ENCODE results near the gene CNOT9.

The CNOT9 gene

DNA sequence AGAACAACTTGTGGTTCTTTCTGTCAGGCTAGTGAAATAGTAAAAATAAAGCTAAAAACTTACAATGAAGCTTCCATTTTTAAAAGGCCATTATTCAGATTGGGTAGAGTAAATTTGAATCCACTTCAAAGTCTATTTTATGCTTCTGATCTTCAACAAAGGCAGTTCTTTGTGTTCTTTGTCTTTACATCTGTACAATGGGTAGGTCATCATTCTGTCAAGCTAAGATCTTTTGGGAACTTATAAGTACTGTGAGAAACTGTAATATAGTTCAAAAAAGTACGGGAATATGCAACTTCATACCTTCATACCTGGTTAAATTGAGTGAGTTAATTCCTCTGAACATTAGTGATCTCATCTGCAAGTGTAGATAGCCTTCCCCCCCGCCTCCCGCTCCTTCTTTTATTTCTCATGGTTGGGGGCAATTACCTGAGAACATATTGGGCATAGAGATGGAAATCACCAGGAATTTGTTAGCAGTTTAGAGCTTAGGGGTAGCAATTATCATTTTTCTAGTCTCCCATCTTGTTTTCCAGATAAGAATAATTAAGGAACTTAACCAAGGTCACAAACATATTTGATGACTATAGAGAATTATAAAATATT is 9.7 kb downstream of the CNOT9 start:
- DNase-seq, result no peak

DNA sequence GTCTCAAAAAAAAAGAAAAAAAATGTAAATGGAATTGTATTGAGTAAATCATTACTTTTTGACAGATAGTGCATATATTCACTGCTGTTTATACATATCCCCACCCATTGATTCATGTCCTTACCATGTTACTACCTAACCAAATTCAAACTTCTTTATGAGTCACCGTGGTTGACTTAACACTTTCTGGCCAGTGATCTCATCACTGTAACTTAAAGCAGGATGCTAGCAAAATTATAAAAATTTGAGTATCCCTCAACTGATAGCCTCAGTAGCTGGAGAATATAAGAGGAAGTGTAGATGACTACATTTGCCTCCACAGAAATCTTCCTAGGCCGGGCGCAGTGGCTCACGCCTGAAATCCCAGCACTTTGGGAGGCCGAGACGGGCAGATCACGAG is 13.4 kb downstream of the CNOT9 start:
- no peak for DNase-seq

GRCh38 chr2:218583983-218584850 is 15.6 kb downstream of the CNOT9 start:
- no peak for DNase-seq

DNA sequence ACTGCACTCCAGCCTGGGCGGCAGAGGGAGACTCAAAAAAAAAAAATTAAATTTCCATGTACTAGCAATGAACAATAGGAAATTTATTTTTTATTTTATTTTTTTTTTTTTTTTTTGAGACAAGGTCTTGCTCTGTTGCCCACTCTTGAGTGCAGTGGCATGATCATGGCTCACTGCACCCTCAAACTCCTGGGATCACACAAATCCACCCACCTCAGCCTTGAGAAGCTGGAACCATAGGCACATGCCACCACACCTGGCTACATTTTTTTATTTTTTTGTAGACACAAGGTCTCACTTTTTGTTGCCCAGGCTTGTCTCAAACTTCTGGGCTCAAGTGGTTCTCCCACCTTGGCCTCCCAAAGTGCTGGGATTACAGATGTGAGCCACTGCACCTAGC is 16.9 kb downstream of the CNOT9 start:
- no peak for DNase-seq

GRCh38 chr2:218605432-218605831 is 36.8 kb downstream of the CNOT9 start:
- peak; percentile 99 for DNase-seq

GRCh38 chr2:218607436-218608115 is 38.9 kb downstream of the CNOT9 start, which contains the start of gene PLCD4:
Gene PLCD4 (plus strand): TSS chr2:218607899. CDS start chr2:218615740, 7,841 bp downstream.
- peak; percentile 32 for DNase-seq

- DNase-seq, result no peak
These were observed 47.3 kb downstream of the CNOT9 start for GRCh38 chr2:218615868-218616315.

DNA sequence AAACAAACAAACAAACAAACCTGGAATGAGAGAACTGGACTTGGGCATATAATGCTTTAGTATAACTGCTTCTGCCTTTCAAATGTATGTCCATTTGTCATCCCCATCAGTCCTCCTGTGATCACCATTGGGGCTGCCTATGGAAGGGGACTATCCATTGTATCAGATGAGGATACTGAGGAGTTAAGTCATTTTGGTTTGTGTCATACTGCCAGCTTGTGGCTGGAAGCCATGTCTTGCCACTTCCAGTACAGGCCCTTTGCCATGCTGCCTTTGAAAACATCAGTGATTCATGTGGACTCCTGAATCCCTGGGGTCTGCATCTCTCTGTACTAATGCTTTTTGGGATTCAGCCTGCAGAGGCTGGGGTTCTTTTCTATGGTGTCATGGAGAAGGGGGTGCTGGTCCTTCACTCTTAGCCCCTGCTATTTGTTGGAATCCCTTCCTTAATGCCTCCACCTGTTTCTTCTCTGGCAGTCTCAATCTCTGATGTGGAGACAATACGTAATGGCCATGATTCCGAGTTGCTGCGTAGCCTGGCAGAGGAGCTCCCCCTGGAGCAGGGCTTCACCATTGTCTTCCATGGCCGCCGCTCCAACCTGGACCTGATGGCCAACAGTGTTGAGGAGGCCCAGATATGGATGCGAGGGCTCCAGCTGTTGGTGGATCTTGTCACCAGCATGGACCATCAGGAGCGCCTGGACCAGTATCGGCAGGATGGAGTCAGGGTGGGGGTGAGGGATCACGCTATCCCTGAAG is 49.6 kb downstream of the CNOT9 start:
- no peak for DNase-seq

DNA sequence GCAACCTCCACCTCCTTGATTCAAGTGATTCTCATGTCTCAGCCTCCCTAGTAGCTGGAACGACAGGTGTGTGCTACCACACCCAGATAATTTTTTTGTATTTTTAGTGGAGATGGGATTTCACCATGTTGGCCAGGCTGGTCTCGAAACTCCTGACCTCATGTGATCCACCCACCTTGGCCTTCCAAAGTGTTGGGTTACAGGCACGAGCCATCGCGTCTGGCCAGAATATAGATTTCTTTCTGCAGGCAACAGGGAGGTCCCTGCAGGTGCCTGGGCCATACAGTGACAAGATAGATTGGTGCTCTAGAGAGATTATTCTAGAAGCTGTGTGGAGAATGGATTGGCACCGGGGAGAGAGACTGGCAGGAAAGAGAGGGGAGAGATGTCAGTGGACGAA is 52.4 kb downstream of the CNOT9 start:
- DNase-seq, result no peak

- DNase-seq, result no peak
These were observed 54.1 kb downstream of the CNOT9 start for GRCh38 chr2:218622606-218623365.

DNA sequence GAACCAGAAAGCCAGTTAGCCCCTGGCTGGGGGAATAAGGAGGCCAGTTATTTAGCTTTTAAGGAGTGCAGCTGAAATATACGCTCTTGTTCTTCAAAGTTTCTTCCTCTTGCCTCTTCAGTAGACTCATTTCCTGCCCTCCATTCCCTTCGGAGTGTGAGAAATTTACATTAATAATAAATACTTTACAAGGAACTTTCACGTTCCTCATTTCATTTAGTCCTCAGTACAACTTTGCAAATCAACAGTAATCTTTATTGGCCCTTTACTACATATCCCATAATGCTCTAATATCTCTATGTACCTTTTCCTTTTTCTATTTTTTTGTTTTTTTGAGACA is 54.7 kb downstream of the CNOT9 start:
- no peak for DNase-seq

- no peak for DNase-seq
These were observed 57.7 kb downstream of the CNOT9 start for GRCh38 chr2:218626369-218626768.

DNA sequence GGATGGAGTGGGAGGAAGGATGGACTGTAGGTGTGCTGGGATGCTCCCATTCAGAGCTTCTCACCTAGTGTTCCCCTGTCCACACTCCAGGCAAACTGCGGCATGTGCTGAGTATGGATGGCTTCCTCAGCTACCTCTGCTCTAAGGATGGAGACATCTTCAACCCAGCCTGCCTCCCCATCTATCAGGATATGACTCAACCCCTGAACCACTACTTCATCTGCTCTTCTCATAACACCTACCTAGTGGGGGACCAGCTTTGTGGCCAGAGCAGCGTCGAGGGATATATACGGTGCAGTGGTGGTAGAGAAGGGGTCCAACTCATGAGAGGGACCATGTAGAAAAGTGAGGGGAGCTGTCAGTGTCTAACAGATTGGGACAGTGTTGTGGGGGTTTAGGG is 59.3 kb downstream of the CNOT9 start:
- DNase-seq, result no peak

DNA sequence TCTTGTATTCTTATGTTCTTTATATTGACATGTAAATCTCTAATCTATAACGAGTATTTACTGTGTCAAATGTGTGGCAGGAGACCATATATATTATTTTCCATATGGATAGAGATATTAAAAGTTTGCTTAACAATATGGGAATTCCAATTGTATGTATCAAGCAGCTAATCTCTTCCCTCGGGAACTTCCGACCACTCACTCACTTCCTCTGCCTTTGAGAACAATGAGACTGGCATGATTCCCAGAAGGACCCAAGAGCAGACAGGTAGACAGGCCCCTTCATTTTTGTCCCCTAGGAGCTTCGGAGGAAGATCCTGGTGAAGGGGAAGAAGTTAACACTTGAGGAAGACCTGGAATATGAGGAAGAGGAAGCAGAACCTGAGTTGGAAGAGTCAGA is 63.2 kb downstream of the CNOT9 start:
- DNase-seq, result no peak

GRCh38 chr2:218635719-218636118 is 67.1 kb downstream of the CNOT9 start:
- DNase-seq, result no peak

DNA sequence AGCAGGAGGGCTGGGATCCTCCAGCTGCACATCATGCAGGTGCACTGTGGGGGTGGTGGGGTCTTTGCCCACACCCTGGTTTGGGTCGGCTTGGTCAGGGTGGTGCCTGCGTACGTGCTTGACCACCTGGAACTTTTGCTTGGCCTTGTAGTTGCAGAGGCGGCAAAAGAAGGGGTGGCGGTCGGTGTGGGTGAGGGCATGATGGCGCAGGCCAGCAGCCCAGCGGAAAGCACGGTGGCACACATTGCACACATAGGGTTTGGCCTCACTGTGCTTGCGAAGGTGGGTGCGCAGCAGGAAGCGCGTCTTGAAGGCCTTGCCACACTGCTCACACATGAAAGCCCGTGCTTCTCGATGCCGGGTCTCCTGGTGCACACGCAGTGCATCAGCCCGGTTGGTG is 69.7 kb downstream of the CNOT9 start:
- no peak for DNase-seq

GRCh38 chr2:218642121-218642656 is 73.5 kb downstream of the CNOT9 start:
- no peak for DNase-seq

GRCh38 chr2:218642786-218643185 is 74.1 kb downstream of the CNOT9 start:
- DNase-seq, result no peak

DNA sequence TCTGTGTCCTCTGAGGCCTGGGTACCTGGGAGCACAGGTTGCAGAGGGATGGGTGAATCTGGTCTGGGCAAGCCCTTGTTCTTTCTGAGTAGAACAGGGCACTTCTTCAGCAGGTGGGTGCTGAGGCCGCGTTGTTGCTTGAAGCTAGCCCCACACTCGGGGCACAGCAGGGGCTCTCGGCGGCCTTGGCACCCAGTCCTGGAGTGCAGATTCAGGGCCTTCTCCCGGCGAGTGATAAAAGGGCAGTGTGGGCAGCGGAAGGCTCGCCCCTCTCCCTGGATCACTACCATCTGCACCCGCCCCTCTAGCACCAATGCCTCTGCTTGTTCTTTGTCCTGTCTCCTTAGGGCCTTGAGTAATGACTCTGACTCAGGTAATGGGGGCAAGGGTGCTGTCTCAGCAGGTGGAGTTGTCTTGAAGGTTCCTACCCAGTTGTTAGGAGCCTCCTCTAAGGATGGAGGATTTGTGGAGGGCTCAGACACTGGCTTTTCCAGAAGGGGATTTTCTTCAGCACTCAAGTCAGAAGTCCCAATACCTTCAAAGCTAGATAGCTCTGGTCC is 75.2 kb downstream of the CNOT9 start:
- DNase-seq, result no peak

- DNase-seq, result no peak
These were observed 76.1 kb downstream of the CNOT9 start for GRCh38 chr2:218644721-218645120.

GRCh38 chr2:218645126-218645525 is 76.5 kb downstream of the CNOT9 start:
- no peak for DNase-seq
